ENCODE results near the gene SOX6. TPM values are rescaled to one million over a fixed set of nuclear protein-coding genes. Genes with fewer than 3 reads are reported as not detected.

SOX6 gene
- total RNA-seq, 1 donor from 2014 or later = 4.9 TPM

GRCh38 chr11:16178273-16178672 is 178.1 kb downstream of the SOX6 start:
- no peak for DNase-seq (ENCODE audit: extremely low spot score in 2 of 2)
- Histone ChIP-seq H3K36me3 (no peaks in the 10 kb centered on the region), H3K27me3 (no peaks in the 10 kb centered on the region), H3K9me3 (no peaks in the 10 kb centered on the region), H3K27ac (no peak overlapping the region), H3K4me1 (no peaks in the 10 kb centered on the region), H3K4me3 (no peak overlapping the region)
- intact Hi-C loops (cut with DNase I) = no loop called here
- TF ChIP-seq, protein P1, sequence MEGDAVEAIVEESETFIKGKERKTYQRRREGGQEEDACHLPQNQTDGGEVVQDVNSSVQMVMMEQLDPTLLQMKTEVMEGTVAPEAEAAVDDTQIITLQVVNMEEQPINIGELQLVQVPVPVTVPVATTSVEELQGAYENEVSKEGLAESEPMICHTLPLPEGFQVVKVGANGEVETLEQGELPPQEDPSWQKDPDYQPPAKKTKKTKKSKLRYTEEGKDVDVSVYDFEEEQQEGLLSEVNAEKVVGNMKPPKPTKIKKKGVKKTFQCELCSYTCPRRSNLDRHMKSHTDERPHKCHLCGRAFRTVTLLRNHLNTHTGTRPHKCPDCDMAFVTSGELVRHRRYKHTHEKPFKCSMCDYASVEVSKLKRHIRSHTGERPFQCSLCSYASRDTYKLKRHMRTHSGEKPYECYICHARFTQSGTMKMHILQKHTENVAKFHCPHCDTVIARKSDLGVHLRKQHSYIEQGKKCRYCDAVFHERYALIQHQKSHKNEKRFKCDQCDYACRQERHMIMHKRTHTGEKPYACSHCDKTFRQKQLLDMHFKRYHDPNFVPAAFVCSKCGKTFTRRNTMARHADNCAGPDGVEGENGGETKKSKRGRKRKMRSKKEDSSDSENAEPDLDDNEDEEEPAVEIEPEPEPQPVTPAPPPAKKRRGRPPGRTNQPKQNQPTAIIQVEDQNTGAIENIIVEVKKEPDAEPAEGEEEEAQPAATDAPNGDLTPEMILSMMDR (IDR thresholded peaks at IDR 0.05) = no peak
- TF ChIP-seq POLR2A (IDR thresholded peaks at IDR 0.05) = no peak
- TF ChIP-seq POLR2AphosphoS5 (IDR thresholded peaks at IDR 0.05; ENCODE audit: insufficient read depth in 1 of 2, low read depth in 1 of 2) = no peak

GRCh38 chr11:16177688-16178087 is 178.7 kb downstream of the SOX6 start:
- no peak for DNase-seq (ENCODE audit: extremely low spot score in 2 of 2)
- no peak for TF ChIP-seq POLR2AphosphoS5 (IDR thresholded peaks at IDR 0.05; ENCODE audit: insufficient read depth in 1 of 2, low read depth in 1 of 2)
- TF ChIP-seq POLR2A (IDR thresholded peaks at IDR 0.05) = no peak
- TF ChIP-seq, protein P1 (IDR thresholded peaks at IDR 0.05) = no peak
- H3K36me3 ChIP-seq = no peaks in the 10 kb centered on the region
- H3K9me3 ChIP-seq = no peaks in the 10 kb centered on the region
- H3K27me3 ChIP-seq = no peaks in the 10 kb centered on the region
- no peaks in the 10 kb centered on the region for H3K4me1 ChIP-seq
- H3K4me3 ChIP-seq = no peak overlapping the region
- intact Hi-C loops (cut with DNase I) = no loop called here
- no peak overlapping the region for H3K27ac ChIP-seq

DNA sequence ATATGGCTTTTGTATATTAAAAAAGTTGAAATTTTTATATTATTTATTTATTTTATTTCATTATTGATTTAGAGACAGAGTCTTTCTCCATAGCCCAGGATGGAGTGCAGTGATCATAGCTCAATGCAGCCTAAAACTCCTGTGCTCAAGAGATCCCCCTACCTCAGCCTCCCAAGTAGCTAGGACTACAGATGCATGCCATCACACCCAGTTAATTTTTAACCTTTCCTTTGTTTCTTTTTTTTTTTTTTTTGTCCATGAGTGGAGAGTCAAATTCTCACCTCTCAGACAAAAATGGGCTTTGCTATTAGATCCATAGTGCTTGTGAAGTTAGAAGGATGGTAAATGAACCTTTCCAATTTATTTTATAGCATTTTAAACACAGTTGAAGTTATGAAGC is 182.5 kb downstream of the SOX6 start:
- Histone ChIP-seq H3K9me3 (no peaks in the 10 kb centered on the region), H3K4me1 (no peaks in the 10 kb centered on the region), H3K36me3 (no peaks in the 10 kb centered on the region), H3K27ac (no peak overlapping the region), H3K27me3 (no peaks in the 10 kb centered on the region), H3K4me3 (no peak overlapping the region)
- DNase-seq (ENCODE audit: extremely low spot score in 2 of 2) = no peak
- TF ChIP-seq POLR2AphosphoS5 (IDR thresholded peaks at IDR 0.05; ENCODE audit: insufficient read depth in 1 of 2, low read depth in 1 of 2) = no peak
- no peak for TF ChIP-seq POLR2A (IDR thresholded peaks at IDR 0.05)
- TF ChIP-seq, protein P1 (IDR thresholded peaks at IDR 0.05) = no peak
- intact Hi-C loops (cut with DNase I) = no loop called here

- no peaks in the 10 kb centered on the region for H3K27me3 ChIP-seq
- no peak overlapping the region for H3K4me3 ChIP-seq
- H3K36me3 ChIP-seq = no peaks in the 10 kb centered on the region
- no peaks in the 10 kb centered on the region for H3K9me3 ChIP-seq
- DNase-seq (ENCODE audit: extremely low spot score in 2 of 2) = no peak
- intact Hi-C loops (cut with DNase I) = no loop called here
- H3K4me1 ChIP-seq = no peaks in the 10 kb centered on the region
- no peak overlapping the region for H3K27ac ChIP-seq
- TF ChIP-seq, protein P1 (IDR thresholded peaks at IDR 0.05) = no peak
- TF ChIP-seq POLR2A (IDR thresholded peaks at IDR 0.05) (no peak), POLR2AphosphoS5 (IDR thresholded peaks at IDR 0.05; ENCODE audit: insufficient read depth in 1 of 2, low read depth in 1 of 2) (no peak)
These were observed 184.5 kb downstream of the SOX6 start for GRCh38 chr11:16171882-16172281.

GRCh38 chr11:16169956-16170847 is 186.1 kb downstream of the SOX6 start:
- H3K9me3 ChIP-seq = no peaks in the 10 kb centered on the region
- intact Hi-C loops (cut with DNase I) = no loop called here
- no peaks in the 10 kb centered on the region for H3K27me3 ChIP-seq
- no peak overlapping the region for H3K27ac ChIP-seq
- DNase-seq (ENCODE audit: extremely low spot score in 2 of 2) = no peak
- H3K36me3 ChIP-seq = no peaks in the 10 kb centered on the region
- TF ChIP-seq POLR2AphosphoS5 (IDR thresholded peaks at IDR 0.05; ENCODE audit: insufficient read depth in 1 of 2, low read depth in 1 of 2) (no peak), POLR2A (IDR thresholded peaks at IDR 0.05) (no peak)
- TF ChIP-seq, protein P1 (IDR thresholded peaks at IDR 0.05) = no peak
- no peak overlapping the region for H3K4me3 ChIP-seq
- H3K4me1 ChIP-seq = no peaks in the 10 kb centered on the region

Measured in vagina (tissue), 2 donors.